C4-2B (cell line): ENCODE measurements around the gene SH2D4B.

ENCODE experiments used
- ZFX ChIP-seq: fragments of 450-650 bp; IDR thresholded peaks from 2 replicates; pipeline ENCODE4 v1.6.1; 2017
- TF ChIP-seq, protein P1 (sequence below): fragments of 450-650 bp; conservative IDR thresholded peaks from 2 replicates; pipeline ENCODE4 v1.5.1; 2017; ENCODE audit warnings: mild to moderate bottlenecking

DNA sequence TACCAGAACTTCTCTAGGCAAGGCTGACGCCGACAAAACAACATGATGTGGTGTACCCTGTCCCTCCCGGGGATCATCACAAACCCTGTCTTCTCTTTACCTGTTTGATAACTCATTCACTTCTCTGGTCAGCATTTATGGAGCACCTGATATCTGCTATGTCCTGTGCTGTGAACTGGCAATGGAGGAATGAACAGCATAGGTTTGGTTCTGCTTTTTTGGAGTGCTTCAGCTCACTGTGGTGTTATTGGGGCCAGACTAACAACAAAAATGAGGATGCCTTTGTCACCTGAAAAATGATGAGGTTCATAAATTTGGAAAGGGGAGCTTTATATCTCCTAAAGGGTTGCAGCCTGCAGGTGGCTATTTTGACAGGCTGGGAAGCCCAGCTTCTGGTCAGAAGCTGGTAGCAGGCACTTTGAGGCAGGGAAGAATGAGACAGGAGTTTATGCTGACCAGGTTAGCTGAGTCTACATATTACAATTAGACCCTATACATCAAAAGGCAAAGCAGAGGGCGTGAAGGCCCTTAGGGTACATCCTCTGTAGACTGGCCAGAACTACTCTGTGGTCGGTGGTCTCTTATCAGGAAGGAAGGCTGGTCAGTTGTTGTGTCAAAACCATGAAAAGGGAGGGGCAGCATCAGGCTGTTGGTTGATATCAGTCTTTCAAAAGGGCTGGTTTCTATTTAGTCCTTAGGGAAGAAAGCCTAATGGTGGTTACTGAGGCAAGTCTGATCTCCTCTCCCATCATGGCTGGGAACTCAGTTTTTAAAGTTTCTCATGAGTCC, 42.3 kb downstream of the SH2D4B start:
- TF ChIP-seq ZFX, result no peak
- TF ChIP-seq, protein P1, sequence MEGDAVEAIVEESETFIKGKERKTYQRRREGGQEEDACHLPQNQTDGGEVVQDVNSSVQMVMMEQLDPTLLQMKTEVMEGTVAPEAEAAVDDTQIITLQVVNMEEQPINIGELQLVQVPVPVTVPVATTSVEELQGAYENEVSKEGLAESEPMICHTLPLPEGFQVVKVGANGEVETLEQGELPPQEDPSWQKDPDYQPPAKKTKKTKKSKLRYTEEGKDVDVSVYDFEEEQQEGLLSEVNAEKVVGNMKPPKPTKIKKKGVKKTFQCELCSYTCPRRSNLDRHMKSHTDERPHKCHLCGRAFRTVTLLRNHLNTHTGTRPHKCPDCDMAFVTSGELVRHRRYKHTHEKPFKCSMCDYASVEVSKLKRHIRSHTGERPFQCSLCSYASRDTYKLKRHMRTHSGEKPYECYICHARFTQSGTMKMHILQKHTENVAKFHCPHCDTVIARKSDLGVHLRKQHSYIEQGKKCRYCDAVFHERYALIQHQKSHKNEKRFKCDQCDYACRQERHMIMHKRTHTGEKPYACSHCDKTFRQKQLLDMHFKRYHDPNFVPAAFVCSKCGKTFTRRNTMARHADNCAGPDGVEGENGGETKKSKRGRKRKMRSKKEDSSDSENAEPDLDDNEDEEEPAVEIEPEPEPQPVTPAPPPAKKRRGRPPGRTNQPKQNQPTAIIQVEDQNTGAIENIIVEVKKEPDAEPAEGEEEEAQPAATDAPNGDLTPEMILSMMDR, result no peak
